ENCODE results near the gene ZBTB47.

DNA sequence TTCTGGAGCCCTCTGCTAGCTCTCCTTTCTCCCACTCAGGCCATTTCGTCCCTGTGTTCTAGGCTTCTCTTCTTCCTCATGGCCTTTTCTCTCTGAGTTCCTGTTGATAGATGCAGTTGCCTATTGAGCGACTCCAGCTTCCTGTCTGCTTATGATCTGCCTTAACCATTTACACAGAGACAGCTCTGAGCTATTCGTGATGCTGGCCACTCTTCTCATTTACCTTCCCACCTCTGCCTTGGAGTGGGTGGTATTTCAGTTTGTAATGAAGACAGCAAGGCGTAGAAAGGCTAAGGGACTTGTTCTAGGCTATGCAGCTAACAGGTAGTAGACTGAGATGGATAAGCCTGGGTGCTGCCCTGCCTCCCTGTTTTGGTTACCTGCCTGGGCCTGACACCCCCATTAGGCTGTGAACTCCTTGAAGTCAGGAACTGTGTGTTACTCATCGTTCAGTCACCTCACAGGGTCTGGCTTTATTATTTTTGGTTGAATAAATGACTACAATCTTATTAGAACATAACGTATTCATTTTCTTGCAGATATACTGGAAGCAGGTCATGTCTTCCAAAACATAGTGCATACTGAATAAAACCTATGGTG, 12.6 kb upstream of the ZBTB47 start:
- TF ChIP-seq EZH2 (IDR thresholded peaks at IDR 0.05; ENCODE audit: low read depth), result no peak
- TF ChIP-seq, protein P1, sequence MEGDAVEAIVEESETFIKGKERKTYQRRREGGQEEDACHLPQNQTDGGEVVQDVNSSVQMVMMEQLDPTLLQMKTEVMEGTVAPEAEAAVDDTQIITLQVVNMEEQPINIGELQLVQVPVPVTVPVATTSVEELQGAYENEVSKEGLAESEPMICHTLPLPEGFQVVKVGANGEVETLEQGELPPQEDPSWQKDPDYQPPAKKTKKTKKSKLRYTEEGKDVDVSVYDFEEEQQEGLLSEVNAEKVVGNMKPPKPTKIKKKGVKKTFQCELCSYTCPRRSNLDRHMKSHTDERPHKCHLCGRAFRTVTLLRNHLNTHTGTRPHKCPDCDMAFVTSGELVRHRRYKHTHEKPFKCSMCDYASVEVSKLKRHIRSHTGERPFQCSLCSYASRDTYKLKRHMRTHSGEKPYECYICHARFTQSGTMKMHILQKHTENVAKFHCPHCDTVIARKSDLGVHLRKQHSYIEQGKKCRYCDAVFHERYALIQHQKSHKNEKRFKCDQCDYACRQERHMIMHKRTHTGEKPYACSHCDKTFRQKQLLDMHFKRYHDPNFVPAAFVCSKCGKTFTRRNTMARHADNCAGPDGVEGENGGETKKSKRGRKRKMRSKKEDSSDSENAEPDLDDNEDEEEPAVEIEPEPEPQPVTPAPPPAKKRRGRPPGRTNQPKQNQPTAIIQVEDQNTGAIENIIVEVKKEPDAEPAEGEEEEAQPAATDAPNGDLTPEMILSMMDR (conservative IDR thresholded peaks at IDR 0.05), result no peak
